GM23248 (cell line): ENCODE data around the gene EXD3. TPM values are rescaled to one million over a fixed set of nuclear protein-coding genes. Genes with fewer than 3 reads are reported as not detected.
"Not testable (repeated sequence)": the region's sequence is repeated elsewhere in the genome, so short reads cannot be mapped to it uniquely, and the experiment has no call there.

Experiments used
- DNase-seq: peaks from one replicate; pipeline ENCODE4 v3.0.0-alpha.2; 2015
- H2AFZ ChIP-seq: fragments of 200-600 bp; sonication (generic); 2 replicates; pipeline ENCODE4 v1.6.1; 2016; ENCODE audit warnings: antibody characterized with exemption
- H3F3A ChIP-seq: fragments of 200-600 bp; sonication (generic); 2 replicates; pipeline ENCODE4 v1.6.1; 2016; ENCODE audit warnings: mild to moderate bottlenecking, antibody characterized with exemption, mixed run types; ENCODE audit not compliant: insufficient read depth
- H3K27ac ChIP-seq: fragments of 200-600 bp; sonication (generic); 2 replicates; pipeline ENCODE4 v1.5.1; 2016; ENCODE audit warnings: mild to moderate bottlenecking
- H3K27me3 ChIP-seq: fragments of 200-600 bp; sonication (generic); replicated peaks from 2 replicates; pipeline ENCODE4 v1.6.1; 2016; ENCODE audit warnings: mild to moderate bottlenecking; ENCODE audit not compliant: insufficient read depth
- H3K36me3 ChIP-seq: fragments of 200-600 bp; sonication (generic); 2 replicates; pipeline ENCODE4 v1.6.1; 2016; ENCODE audit warnings: low read depth, mild to moderate bottlenecking
- H3K4me1 ChIP-seq: fragments of 200-600 bp; sonication (generic); 2 replicates; pipeline ENCODE4 v1.6.1; 2016; ENCODE audit warnings: mild to moderate bottlenecking; ENCODE audit not compliant: insufficient read depth
- H3K4me2 ChIP-seq: fragments of 200-600 bp; sonication (generic); one replicate; pipeline ENCODE4 v1.6.1; 2016; ENCODE audit warnings: mild to moderate bottlenecking; ENCODE audit not compliant: unreplicated experiment
- H3K4me3 ChIP-seq: fragments of 200-600 bp; sonication (generic); 2 replicates; pipeline ENCODE4 v1.5.1; 2016; ENCODE audit warnings: mild to moderate bottlenecking
- H3K79me2 ChIP-seq: fragments of 200-600 bp; sonication (generic); 2 replicates; pipeline ENCODE4 v1.6.1; 2016; ENCODE audit warnings: mild to moderate bottlenecking; ENCODE audit not compliant: insufficient read depth
- H3K9ac ChIP-seq: fragments of 200-600 bp; sonication (generic); 2 replicates; pipeline ENCODE4 v1.6.1; 2016; ENCODE audit warnings: mild to moderate bottlenecking
- H3K9me2 ChIP-seq: fragments of 200-600 bp; sonication (generic); 2 replicates; pipeline ENCODE4 v1.6.1; 2016; ENCODE audit warnings: mixed run types, mild to moderate bottlenecking, moderate library complexity; ENCODE audit not compliant: insufficient read depth
- H3K9me3 ChIP-seq: fragments of 200-600 bp; sonication (generic); one replicate; pipeline ENCODE4 v1.6.1; 2017; ENCODE audit warnings: low read depth
- H4K20me1 ChIP-seq: fragments of 200-600 bp; sonication (generic); 2 replicates; pipeline ENCODE4 v1.6.0; 2016; ENCODE audit not compliant: insufficient read depth
- EZH2 ChIP-seq: fragments of 200-600 bp; sonication (generic); IDR thresholded peaks from 2 replicates; pipeline ENCODE4 v1.6.1; 2018; ENCODE audit warnings: antibody characterized with exemption, mild to moderate bottlenecking; ENCODE audit not compliant: insufficient read depth, poor library complexity, severe bottlenecking
- EZH2phosphoT487 ChIP-seq: fragments of 200-600 bp; sonication (generic); IDR thresholded peaks from 2 replicates; pipeline ENCODE4 v1.6.1; 2018; ENCODE audit warnings: antibody characterized with exemption, moderate library complexity, mild to moderate bottlenecking, low read depth; ENCODE audit not compliant: insufficient read depth
- WGBS, 2 experiments: methylation state at CpG; one replicate each; pipeline ENCODE4 v1.1.6; 2015 to 2017; ENCODE audit warnings: low lambda C conversion rate in 2 of 2, low coverage in 1 of 2; ENCODE audit errors: missing lambda C conversion rate in 2 of 2; 5-methylcytosine and 5-hydroxymethylcytosine counted together
- in situ Hi-C: fragments of 300-500 bp; cut with MboI; formaldehyde crosslinking; loops from 2 replicates; pipeline ENCODE4 v1.15.0; 2020
- polyA plus RNA-seq: library from polyadenylated mRNA; unstranded; fragments of >200 nt; fragmentation: Nextera tagmentation; extraction: Ambion mirVana; gene quantifications from 2 replicates; pipeline ENCODE4 v1.2.1, GENCODE V29; 2016
- total RNA-seq: library from RNA; depleted of rRNA; stranded (reverse); fragments of >200 nt; shearing (Covaris generic); gene quantifications from 2 replicates; pipeline ENCODE4 v1.2.3, GENCODE V29; 2014

EXD3 gene
- total and polyA plus RNA-seq, 2 experiments from 2014 or later = 10.1 to 11.6 TPM

GRCh38 chr9:137336735-137337134 is 86.2 kb downstream of the EXD3 start:
- H3K4me1 ChIP-seq = no peaks in the 10 kb centered on the region
- H3F3A ChIP-seq = no peaks in the 10 kb centered on the region
- no peaks in the 10 kb centered on the region for H4K20me1 ChIP-seq
- H3K36me3 ChIP-seq = no peaks in the 10 kb centered on the region
- no peak overlapping the region for H3K4me2 ChIP-seq
- no peaks in the 10 kb centered on the region for H3K9me2 ChIP-seq
- H3K9ac ChIP-seq = no peak overlapping the region
- H3K27ac ChIP-seq = no peak overlapping the region
- no peaks in the 10 kb centered on the region for H3K9me3 ChIP-seq
- TF ChIP-seq EZH2phosphoT487 (no peak), EZH2 (no peak)
- H2AFZ ChIP-seq = no peak overlapping the region
- H3K4me3 ChIP-seq = no peak overlapping the region
- WGBS, 2 experiments = 45 to 58% methylated on average over 2 of the region's 2 CpGs
- no peak for DNase-seq
- in situ Hi-C loops = no loop called here
- H3K27me3 ChIP-seq = no peaks in the 10 kb centered on the region
- no peaks in the 10 kb centered on the region for H3K79me2 ChIP-seq

GRCh38 chr9:137333016-137333671 is 89.8 kb downstream of the EXD3 start:
- Histone ChIP-seq H3K27ac (no peak overlapping the region), H4K20me1 (no peaks in the 10 kb centered on the region), H3K4me2 (no peak overlapping the region), H3F3A (peaks cover 3% of the 10 kb centered on the region), H3K9ac (no peak overlapping the region), H3K4me1 (no peaks in the 10 kb centered on the region), H3K9me3 (no peaks in the 10 kb centered on the region), H3K36me3 (no peaks in the 10 kb centered on the region), H3K4me3 (no peak overlapping the region), H3K79me2 (no peaks in the 10 kb centered on the region), H3K27me3 (no peaks in the 10 kb centered on the region), H3K9me2 (peaks cover 2% of the 10 kb centered on the region; the same call in 1 of the 2 replicates), H2AFZ (no peak overlapping the region)
- DNase-seq = no peak
- in situ Hi-C loops = no loop called here
- 49 to 51% methylated on average over 21 of the region's 21 CpGs for WGBS, 2 experiments
- TF ChIP-seq EZH2 = no peak
- TF ChIP-seq EZH2phosphoT487 = no peak

GRCh38 chr9:137331929-137332328 is 91.0 kb downstream of the EXD3 start:
- no peak for DNase-seq
- H4K20me1 ChIP-seq = no peaks in the 10 kb centered on the region
- no peaks in the 10 kb centered on the region for H3K9me3 ChIP-seq
- in situ Hi-C loops = no loop called here
- H3K4me1 ChIP-seq = no peaks in the 10 kb centered on the region
- no peaks in the 10 kb centered on the region for H3K27me3 ChIP-seq
- peaks cover 11% of the 10 kb centered on the region for H3F3A ChIP-seq
- no peak overlapping the region for H3K27ac ChIP-seq
- H2AFZ ChIP-seq = no peak overlapping the region
- no peak overlapping the region for H3K4me3 ChIP-seq
- H3K4me2 ChIP-seq = no peak overlapping the region
- no peaks in the 10 kb centered on the region for H3K79me2 ChIP-seq
- H3K36me3 ChIP-seq = no peaks in the 10 kb centered on the region
- no peak overlapping the region for H3K9ac ChIP-seq
- TF ChIP-seq EZH2phosphoT487 = no peak
- TF ChIP-seq EZH2 = no peak
- H3K9me2 ChIP-seq = peaks cover 4% of the 10 kb centered on the region; the same call in 1 of the 2 replicates
- WGBS, 2 experiments = 86 to 88% methylated on average over 9 of the region's 9 CpGs

GRCh38 chr9:137330689-137331088 is 92.3 kb downstream of the EXD3 start:
- no peak overlapping the region for H3K27ac ChIP-seq
- H3K36me3 ChIP-seq = no peaks in the 10 kb centered on the region
- no peak for DNase-seq
- no peak for TF ChIP-seq EZH2phosphoT487
- no peak for TF ChIP-seq EZH2
- in situ Hi-C loops = no loop called here
- no peaks in the 10 kb centered on the region for H4K20me1 ChIP-seq
- H3K79me2 ChIP-seq = no peaks in the 10 kb centered on the region
- H3K9me2 ChIP-seq = peaks cover 4% of the 10 kb centered on the region; the same call in 1 of the 2 replicates
- H3K4me3 ChIP-seq = no peak overlapping the region
- no peaks in the 10 kb centered on the region for H3K9me3 ChIP-seq
- H3K4me2 ChIP-seq = no peak overlapping the region
- H3K4me1 ChIP-seq = no peaks in the 10 kb centered on the region
- no peak overlapping the region for H3K9ac ChIP-seq
- H2AFZ ChIP-seq = no peak overlapping the region
- H3K27me3 ChIP-seq = no peaks in the 10 kb centered on the region
- WGBS, 2 experiments = 50 to 51% methylated on average over 6 of the region's 6 CpGs
- H3F3A ChIP-seq = peaks cover 11% of the 10 kb centered on the region

- H3K4me1 ChIP-seq, H3K9me2 ChIP-seq, H3K4me3 ChIP-seq, DNase-seq, H2AFZ ChIP-seq, H3K4me2 ChIP-seq, H3K27me3 ChIP-seq, H3K27ac ChIP-seq, H3K79me2 ChIP-seq, H3K36me3 ChIP-seq, H3K9ac ChIP-seq, H4K20me1 ChIP-seq, in situ Hi-C loops, H3K9me3 ChIP-seq: not testable (repeated sequence)
- peaks cover 11% of the 10 kb centered on the region for H3F3A ChIP-seq
- WGBS, 2 experiments = 65 to 73% methylated on average over 6 to 26 of the region's 26 CpGs
These were observed 93.4 kb downstream of the EXD3 start for GRCh38 chr9:137329590-137329989.
